Measurements from ENCODE around the gene PMS1.
A peak's percentile ranks its signal among the peaks of the same experiment; 100 is the strongest.
"Not testable (repeated sequence)": the region's sequence is repeated elsewhere in the genome, so short reads cannot be mapped to it uniquely, and the experiment has no call there.

PMS1 gene

GRCh38 chr2:189880832-189881492 lies 96.7 kb downstream of the PMS1 start:
- H2AK5ac ChIP-seq (ENCODE audit: low read length): no peak overlapping the region
- H3K56ac ChIP-seq (ENCODE audit: low read length): no peak overlapping the region
- H3K79me1 ChIP-seq (ENCODE audit: low read length): no peaks in the 10 kb centered on the region
- WGBS (ENCODE audit: extremely low coverage, insufficient coverage, low lambda C conversion rate): no CpG with 5 or more reads among the region's 5 CpGs
- no peak overlapping the region for H3K23ac ChIP-seq (ENCODE audit: low read length)
- no peaks in the 10 kb centered on the region for H3K36me3 ChIP-seq (ENCODE audit: control insufficient read depth, insufficient read depth, low read length)
- peak; percentile 49 for DNase-seq
- H3K4me3 ChIP-seq (ENCODE audit: low read length): no peak overlapping the region
- no peak overlapping the region for H4K5ac ChIP-seq (ENCODE audit: low read length)
- H2BK5ac ChIP-seq (ENCODE audit: low read length): peak overlapping the region; percentile 9
- peaks cover 16% of the 10 kb centered on the region for H3K4me1 ChIP-seq (ENCODE audit: control insufficient read depth, low read depth, low read length)
- no peak overlapping the region for H3K9ac ChIP-seq (ENCODE audit: low read length)
- no peak overlapping the region for H3K4ac ChIP-seq (ENCODE audit: low read depth, low read length)
- H3K4me2 ChIP-seq (ENCODE audit: low read length): no peak overlapping the region
- H2BK15ac ChIP-seq (replicated peaks; ENCODE audit: low read depth): no peak overlapping the region
- no peaks in the 10 kb centered on the region for H3K79me2 ChIP-seq (ENCODE audit: control insufficient read depth, insufficient read depth, low read length)
- H4K8ac ChIP-seq (ENCODE audit: low read depth, low read length): no peak overlapping the region
- H3K18ac ChIP-seq (ENCODE audit: low read length): no peak overlapping the region
- H2BK120ac ChIP-seq (ENCODE audit: low read depth, low read length): no peak overlapping the region
- no peaks in the 10 kb centered on the region for H3K27me3 ChIP-seq (ENCODE audit: insufficient read depth, low read length, poor library complexity)
- no peak overlapping the region for H3K27ac ChIP-seq (ENCODE audit: low read depth, low read length)

GRCh38 chr2:189885368-189885767 lies 101.1 kb downstream of the PMS1 start:
- no peak overlapping the region for H2BK15ac ChIP-seq (replicated peaks; ENCODE audit: low read depth)
- H3K27ac ChIP-seq (ENCODE audit: low read depth, low read length): no peak overlapping the region
- no peak overlapping the region for H3K56ac ChIP-seq (ENCODE audit: low read length)
- no peak overlapping the region for H3K18ac ChIP-seq (ENCODE audit: low read length)
- H3K27me3 ChIP-seq (ENCODE audit: insufficient read depth, low read length, poor library complexity): no peaks in the 10 kb centered on the region
- no peak overlapping the region for H2AK5ac ChIP-seq (ENCODE audit: low read length)
- WGBS (ENCODE audit: extremely low coverage, insufficient coverage, low lambda C conversion rate): no CpG with 5 or more reads among the region's 2 CpGs
- H3K4ac ChIP-seq (ENCODE audit: low read depth, low read length): no peak overlapping the region
- no peak overlapping the region for H3K4me3 ChIP-seq (ENCODE audit: low read length)
- H3K4me2 ChIP-seq (ENCODE audit: low read length): no peak overlapping the region
- no peaks in the 10 kb centered on the region for H3K36me3 ChIP-seq (ENCODE audit: control insufficient read depth, insufficient read depth, low read length)
- H3K79me1 ChIP-seq (ENCODE audit: low read length): no peaks in the 10 kb centered on the region
- H4K5ac ChIP-seq (ENCODE audit: low read length): no peak overlapping the region
- no peak overlapping the region for H2BK5ac ChIP-seq (ENCODE audit: low read length)
- no peak overlapping the region for H3K9ac ChIP-seq (ENCODE audit: low read length)
- H2BK120ac ChIP-seq (ENCODE audit: low read depth, low read length): no peak overlapping the region
- H3K23ac ChIP-seq (ENCODE audit: low read length): no peak overlapping the region
- no peaks in the 10 kb centered on the region for H3K79me2 ChIP-seq (ENCODE audit: control insufficient read depth, insufficient read depth, low read length)
- no peak for DNase-seq
- H4K8ac ChIP-seq (ENCODE audit: low read depth, low read length): no peak overlapping the region
- peaks cover 3% of the 10 kb centered on the region for H3K4me1 ChIP-seq (ENCODE audit: control insufficient read depth, low read depth, low read length)

DNA sequence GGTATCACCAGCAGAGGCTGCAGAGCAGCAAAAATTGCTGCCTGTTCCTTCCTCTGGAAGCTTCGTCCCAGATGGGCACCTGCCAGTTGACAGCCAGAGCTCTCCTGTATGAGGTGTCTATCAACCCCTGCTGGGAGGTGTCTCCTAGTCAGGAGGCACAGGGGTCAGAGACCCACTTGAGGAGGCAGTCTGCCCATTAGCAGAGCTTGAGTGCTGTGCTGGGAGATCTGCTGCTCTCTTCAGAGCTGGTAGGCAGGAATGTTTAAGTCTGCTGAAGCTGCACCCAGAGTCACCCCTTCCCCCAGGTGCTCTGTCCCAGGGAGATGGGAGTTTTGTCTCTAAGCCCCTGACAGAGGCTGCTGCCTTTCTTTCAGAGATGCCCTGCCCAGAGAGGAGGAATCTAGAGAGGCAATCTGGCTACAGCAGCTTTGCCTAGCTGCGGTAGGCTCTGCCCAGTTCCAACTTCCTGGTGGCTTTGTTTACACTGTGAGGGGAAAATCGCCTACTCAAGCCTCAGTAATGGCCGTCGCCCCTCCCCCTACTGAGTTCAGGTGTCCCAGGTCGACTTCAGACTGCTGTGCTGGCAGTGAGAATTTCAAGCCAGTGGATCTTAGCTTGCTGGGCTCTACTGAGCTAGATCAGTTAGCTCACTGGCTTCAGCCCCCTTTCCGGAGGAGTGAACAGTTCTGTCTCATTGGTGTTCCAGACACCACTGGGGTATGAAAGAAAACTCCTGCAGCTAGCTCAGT lies 108.5 kb downstream of the PMS1 start:
- H3K4me2 ChIP-seq (ENCODE audit: low read length); H3K18ac ChIP-seq (ENCODE audit: low read length); H3K23ac ChIP-seq (ENCODE audit: low read length); H2BK5ac ChIP-seq (ENCODE audit: low read length); H3K4me1 ChIP-seq (ENCODE audit: control insufficient read depth, low read depth, low read length); H4K5ac ChIP-seq (ENCODE audit: low read length); H3K4me3 ChIP-seq (ENCODE audit: low read length); H2AK5ac ChIP-seq (ENCODE audit: low read length); H4K8ac ChIP-seq (ENCODE audit: low read depth, low read length); H3K36me3 ChIP-seq (ENCODE audit: control insufficient read depth, insufficient read depth, low read length); H3K79me2 ChIP-seq (ENCODE audit: control insufficient read depth, insufficient read depth, low read length); DNase-seq; H3K79me1 ChIP-seq (ENCODE audit: low read length); H2BK120ac ChIP-seq (ENCODE audit: low read depth, low read length); H3K56ac ChIP-seq (ENCODE audit: low read length); H3K27me3 ChIP-seq (ENCODE audit: insufficient read depth, low read length, poor library complexity); H3K27ac ChIP-seq (ENCODE audit: low read depth, low read length); H3K4ac ChIP-seq (ENCODE audit: low read depth, low read length); H2BK15ac ChIP-seq (replicated peaks; ENCODE audit: low read depth); H3K9ac ChIP-seq (ENCODE audit: low read length): not testable (repeated sequence)
- no CpG with 5 or more reads among the region's 7 CpGs for WGBS (ENCODE audit: extremely low coverage, insufficient coverage, low lambda C conversion rate)

- Histone ChIP-seq H3K9ac (ENCODE audit: low read length) (no peak overlapping the region), H2BK15ac (replicated peaks; ENCODE audit: low read depth) (no peak overlapping the region), H3K36me3 (ENCODE audit: control insufficient read depth, insufficient read depth, low read length) (no peaks in the 10 kb centered on the region), H3K56ac (ENCODE audit: low read length) (no peak overlapping the region), H3K27ac (ENCODE audit: low read depth, low read length) (no peak overlapping the region), H4K8ac (ENCODE audit: low read depth, low read length) (no peak overlapping the region), H2AK5ac (ENCODE audit: low read length) (no peak overlapping the region), H2BK120ac (ENCODE audit: low read depth, low read length) (no peak overlapping the region), H2BK5ac (ENCODE audit: low read length) (no peak overlapping the region), H3K4me2 (ENCODE audit: low read length) (no peak overlapping the region), H3K4me3 (ENCODE audit: low read length) (no peak overlapping the region), H3K27me3 (ENCODE audit: insufficient read depth, low read length, poor library complexity) (no peaks in the 10 kb centered on the region), H3K4ac (ENCODE audit: low read depth, low read length) (no peak overlapping the region), H3K79me1 (ENCODE audit: low read length) (no peaks in the 10 kb centered on the region), H3K23ac (ENCODE audit: low read length) (no peak overlapping the region), H3K18ac (ENCODE audit: low read length) (no peak overlapping the region), H3K4me1 (ENCODE audit: control insufficient read depth, low read depth, low read length) (no peaks in the 10 kb centered on the region), H4K5ac (ENCODE audit: low read length) (no peak overlapping the region), H3K79me2 (ENCODE audit: control insufficient read depth, insufficient read depth, low read length) (no peaks in the 10 kb centered on the region)
- DNase-seq: no peak
- no CpG with 5 or more reads among the region's 1 CpG for WGBS (ENCODE audit: extremely low coverage, insufficient coverage, low lambda C conversion rate)
These were observed 112.6 kb downstream of the PMS1 start for GRCh38 chr2:189896809-189897208.

- no peak overlapping the region for H3K4ac ChIP-seq (ENCODE audit: low read depth, low read length)
- no peaks in the 10 kb centered on the region for H3K4me1 ChIP-seq (ENCODE audit: control insufficient read depth, low read depth, low read length)
- no peak overlapping the region for H3K23ac ChIP-seq (ENCODE audit: low read length)
- H2BK5ac ChIP-seq (ENCODE audit: low read length): no peak overlapping the region
- no peak overlapping the region for H3K4me3 ChIP-seq (ENCODE audit: low read length)
- no peaks in the 10 kb centered on the region for H3K79me1 ChIP-seq (ENCODE audit: low read length)
- H3K9ac ChIP-seq (ENCODE audit: low read length): no peak overlapping the region
- no peaks in the 10 kb centered on the region for H3K79me2 ChIP-seq (ENCODE audit: control insufficient read depth, insufficient read depth, low read length)
- no peak for DNase-seq
- no peak overlapping the region for H3K27ac ChIP-seq (ENCODE audit: low read depth, low read length)
- H3K18ac ChIP-seq (ENCODE audit: low read length): no peak overlapping the region
- H3K27me3 ChIP-seq (ENCODE audit: insufficient read depth, low read length, poor library complexity): no peaks in the 10 kb centered on the region
- H3K4me2 ChIP-seq (ENCODE audit: low read length): no peak overlapping the region
- no peak overlapping the region for H2BK120ac ChIP-seq (ENCODE audit: low read depth, low read length)
- no peak overlapping the region for H4K8ac ChIP-seq (ENCODE audit: low read depth, low read length)
- no peak overlapping the region for H2AK5ac ChIP-seq (ENCODE audit: low read length)
- no peak overlapping the region for H3K56ac ChIP-seq (ENCODE audit: low read length)
- no peak overlapping the region for H4K5ac ChIP-seq (ENCODE audit: low read length)
- no peak overlapping the region for H2BK15ac ChIP-seq (replicated peaks; ENCODE audit: low read depth)
- no peaks in the 10 kb centered on the region for H3K36me3 ChIP-seq (ENCODE audit: control insufficient read depth, insufficient read depth, low read length)
These were observed 114.9 kb downstream of the PMS1 start for GRCh38 chr2:189899101-189899500.

- Histone ChIP-seq H3K4me2 (ENCODE audit: low read length) (no peak overlapping the region), H3K4me3 (ENCODE audit: low read length) (no peak overlapping the region), H2BK5ac (ENCODE audit: low read length) (no peak overlapping the region), H3K18ac (ENCODE audit: low read length) (no peak overlapping the region), H3K4ac (ENCODE audit: low read depth, low read length) (no peak overlapping the region), H3K36me3 (ENCODE audit: control insufficient read depth, insufficient read depth, low read length) (no peaks in the 10 kb centered on the region), H2BK120ac (ENCODE audit: low read depth, low read length) (no peak overlapping the region), H3K27me3 (ENCODE audit: insufficient read depth, low read length, poor library complexity) (no peaks in the 10 kb centered on the region), H3K27ac (ENCODE audit: low read depth, low read length) (no peak overlapping the region), H3K9ac (ENCODE audit: low read length) (no peak overlapping the region), H3K23ac (ENCODE audit: low read length) (no peak overlapping the region), H4K8ac (ENCODE audit: low read depth, low read length) (no peak overlapping the region), H2BK15ac (replicated peaks; ENCODE audit: low read depth) (no peak overlapping the region), H3K56ac (ENCODE audit: low read length) (no peak overlapping the region), H4K5ac (ENCODE audit: low read length) (no peak overlapping the region), H2AK5ac (ENCODE audit: low read length) (no peak overlapping the region), H3K79me1 (ENCODE audit: low read length) (no peaks in the 10 kb centered on the region), H3K4me1 (ENCODE audit: control insufficient read depth, low read depth, low read length) (no peaks in the 10 kb centered on the region), H3K79me2 (ENCODE audit: control insufficient read depth, insufficient read depth, low read length) (no peaks in the 10 kb centered on the region)
- DNase-seq: no peak
- WGBS (ENCODE audit: extremely low coverage, insufficient coverage, low lambda C conversion rate): no CpG with 5 or more reads among the region's 5 CpGs
These were observed 116.5 kb downstream of the PMS1 start for GRCh38 chr2:189900726-189901125.
